OCI-LY1 (cell line): ENCODE data around the gene ZFP3.

Experiments
- EZH2 ChIP-seq: fragments of 200-600 bp; sonication (generic), shearing (Covaris generic); IDR thresholded peaks from 2 replicates; pipeline ENCODE4 v1.8.0; 2017; ENCODE audit warnings: borderline replicate concordance, mixed run types, mild to moderate bottlenecking, antibody characterized with exemption, low read length, moderate library complexity, mixed read lengths
- TF ChIP-seq, protein P1 (sequence below): fragments of 200-600 bp; sonication (generic), shearing (Covaris generic); IDR thresholded peaks from 2 replicates; pipeline ENCODE4 v1.5.1; 2017; ENCODE audit warnings: mild to moderate bottlenecking, antibody characterized with exemption, low read length, moderate library complexity, mixed read lengths

DNA sequence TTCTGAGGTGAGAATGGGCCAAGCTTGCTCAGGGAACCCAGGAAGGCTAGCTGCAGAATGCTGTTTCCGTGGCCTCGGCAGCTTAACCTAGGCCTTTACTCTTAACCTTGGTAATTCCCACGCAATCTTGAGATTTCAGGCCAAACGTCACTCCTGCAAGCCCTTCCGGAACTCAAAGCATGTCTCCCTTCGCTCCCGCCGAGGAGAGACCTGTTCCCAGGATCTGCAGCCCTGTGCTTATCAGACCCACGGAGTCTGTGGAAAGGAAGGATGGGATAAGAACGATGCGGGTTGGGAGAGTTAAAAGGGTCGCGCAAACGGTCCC lies 524 bp upstream of the ZFP3 start:
- no peak for TF ChIP-seq EZH2
- TF ChIP-seq, protein P1, sequence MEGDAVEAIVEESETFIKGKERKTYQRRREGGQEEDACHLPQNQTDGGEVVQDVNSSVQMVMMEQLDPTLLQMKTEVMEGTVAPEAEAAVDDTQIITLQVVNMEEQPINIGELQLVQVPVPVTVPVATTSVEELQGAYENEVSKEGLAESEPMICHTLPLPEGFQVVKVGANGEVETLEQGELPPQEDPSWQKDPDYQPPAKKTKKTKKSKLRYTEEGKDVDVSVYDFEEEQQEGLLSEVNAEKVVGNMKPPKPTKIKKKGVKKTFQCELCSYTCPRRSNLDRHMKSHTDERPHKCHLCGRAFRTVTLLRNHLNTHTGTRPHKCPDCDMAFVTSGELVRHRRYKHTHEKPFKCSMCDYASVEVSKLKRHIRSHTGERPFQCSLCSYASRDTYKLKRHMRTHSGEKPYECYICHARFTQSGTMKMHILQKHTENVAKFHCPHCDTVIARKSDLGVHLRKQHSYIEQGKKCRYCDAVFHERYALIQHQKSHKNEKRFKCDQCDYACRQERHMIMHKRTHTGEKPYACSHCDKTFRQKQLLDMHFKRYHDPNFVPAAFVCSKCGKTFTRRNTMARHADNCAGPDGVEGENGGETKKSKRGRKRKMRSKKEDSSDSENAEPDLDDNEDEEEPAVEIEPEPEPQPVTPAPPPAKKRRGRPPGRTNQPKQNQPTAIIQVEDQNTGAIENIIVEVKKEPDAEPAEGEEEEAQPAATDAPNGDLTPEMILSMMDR = no peak
